ENCODE measurements around the gene PPP3R1. TPM values are rescaled to one million over a fixed set of nuclear protein-coding genes. Genes with fewer than 3 reads are reported as not detected.

PPP3R1 gene
- total and polyA plus RNA-seq, 4 donors: 2.4 to 42.5 (median 18.3) TPM

DNA sequence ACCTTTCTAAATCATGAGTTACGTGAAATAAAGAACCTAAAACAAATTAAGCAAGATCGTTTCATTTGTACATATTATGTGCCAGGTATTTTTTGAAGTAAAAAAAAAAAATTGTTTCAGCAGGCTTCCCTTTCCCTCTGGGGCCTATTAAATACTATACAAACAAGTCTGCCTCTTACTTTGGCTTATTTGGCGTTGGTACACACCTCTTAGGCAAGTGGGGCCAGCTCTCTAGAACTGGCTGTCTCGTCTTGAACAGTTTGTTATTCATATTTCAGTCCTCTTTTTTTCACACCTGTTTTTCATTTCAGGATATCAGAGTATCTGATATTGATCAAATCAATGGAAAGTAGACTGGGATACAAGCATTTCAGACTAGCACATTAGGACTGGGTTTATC is 27.4 kb upstream of the PPP3R1 start:
- Histone ChIP-seq H3K9me3 (ENCODE audit: control insufficient read depth in 4 of 4, low read length in 3 of 4) (no peaks in the 10 kb centered on the region), H3K4me3 (ENCODE audit: low read depth in 1 of 3, low read length in 3 of 3) (no peak overlapping the region), H3K27ac (ENCODE audit: low read depth in 1 of 2, low read length in 2 of 2) (peak overlapping the region in 1 of 2 donors; percentile 64), H3K36me3 (ENCODE audit: control insufficient read depth in 4 of 4, insufficient read depth in 3 of 4, low read depth in 1 of 4, low read length in 3 of 4) (no peaks in the 10 kb centered on the region), H3K4me1 (ENCODE audit: control insufficient read depth in 4 of 4, insufficient read depth in 4 of 4, low read length in 3 of 4) (peaks cover 0 to 13% (median 8%) of the 10 kb centered on the region in 4 donors), H3K9ac (ENCODE audit: low read depth in 1 of 2, low read length in 2 of 2) (no peak overlapping the region), H3K27me3 (ENCODE audit: control insufficient read depth in 4 of 4, insufficient read depth in 4 of 4, low read length in 3 of 4) (no peaks in the 10 kb centered on the region)
- 46% methylated on average over 4 of the region's 4 CpGs for WGBS
- no peak for DNase-seq (ENCODE audit: low spot score)
- TF ChIP-seq HNF4A (conservative IDR thresholded peaks at IDR 0.05): no peak
- no peak for TF ChIP-seq FOXA1 (IDR thresholded peaks at IDR 0.05)
- no peak for TF ChIP-seq RAD21 (IDR thresholded peaks at IDR 0.05)
- no peak for TF ChIP-seq JUND (IDR thresholded peaks at IDR 0.05)
- TF ChIP-seq EGR1 (IDR thresholded peaks at IDR 0.05; ENCODE audit: low read depth in 2 of 2): no peak
- no peak for TF ChIP-seq ZBTB33 (IDR thresholded peaks at IDR 0.05)

GRCh38 chr2:68278169-68278568 is 25.8 kb upstream of the PPP3R1 start:
- DNase-seq (ENCODE audit: low spot score): no peak
- TF ChIP-seq HNF4A (conservative IDR thresholded peaks at IDR 0.05) (no peak), HNF4G (IDR thresholded peaks at IDR 0.05) (no peak), SP1 (IDR thresholded peaks at IDR 0.05) (no peak), EGR1 (IDR thresholded peaks at IDR 0.05; ENCODE audit: low read depth in 2 of 2) (no peak), YY1 (IDR thresholded peaks at IDR 0.05) (no peak), TAF1 (conservative IDR thresholded peaks at IDR 0.05) (no peak), CTCF (IDR thresholded peaks at IDR 0.05; ENCODE audit: low read depth, low read length, missing input control) (no peak), RAD21 (IDR thresholded peaks at IDR 0.05) (no peak), JUND (IDR thresholded peaks at IDR 0.05) (no peak), ZBTB33 (IDR thresholded peaks at IDR 0.05) (no peak), FOXA2 (IDR thresholded peaks at IDR 0.05) (no peak)
- TF ChIP-seq, protein P1, sequence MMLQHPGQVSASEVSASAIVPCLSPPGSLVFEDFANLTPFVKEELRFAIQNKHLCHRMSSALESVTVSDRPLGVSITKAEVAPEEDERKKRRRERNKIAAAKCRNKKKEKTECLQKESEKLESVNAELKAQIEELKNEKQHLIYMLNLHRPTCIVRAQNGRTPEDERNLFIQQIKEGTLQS (IDR thresholded peaks at IDR 0.05): no peak
- Histone ChIP-seq H3K27me3 (ENCODE audit: control insufficient read depth in 4 of 4, insufficient read depth in 4 of 4, low read length in 3 of 4) (no peaks in the 10 kb centered on the region), H3K36me3 (ENCODE audit: control insufficient read depth in 4 of 4, insufficient read depth in 3 of 4, low read depth in 1 of 4, low read length in 3 of 4) (no peaks in the 10 kb centered on the region), H3K4me1 (ENCODE audit: control insufficient read depth in 4 of 4, insufficient read depth in 4 of 4, low read length in 3 of 4) (peaks cover 0 to 13% (median 8%) of the 10 kb centered on the region in 4 donors), H3K9ac (ENCODE audit: low read depth in 1 of 2, low read length in 2 of 2) (no peak overlapping the region), H3K27ac (ENCODE audit: low read depth in 1 of 2, low read length in 2 of 2) (no peak overlapping the region), H3K9me3 (ENCODE audit: control insufficient read depth in 4 of 4, low read length in 3 of 4) (no peaks in the 10 kb centered on the region), H3K4me3 (ENCODE audit: low read depth in 1 of 3, low read length in 3 of 3) (no peak overlapping the region)
- WGBS: 93% methylated on average over 1 of the region's 1 CpG
